ENCODE data around the gene MICAL2.

GRCh38 chr11:12116425-12117032 is 6.1 kb downstream of the MICAL2 start:
- TF ChIP-seq EP300 (IDR thresholded peaks at IDR 0.05) = no peak
- TF ChIP-seq CTCF (IDR thresholded peaks at IDR 0.05) = no peak
- no peak for TF ChIP-seq POLR2A (IDR thresholded peaks at IDR 0.05)
- TF ChIP-seq POLR2AphosphoS5 (IDR thresholded peaks at IDR 0.05) = no peak
